Measurements from ENCODE around the gene SLC9A9. TPM values are rescaled to one million over a fixed set of nuclear protein-coding genes. Genes with fewer than 3 reads are reported as not detected.

SLC9A9 gene
- total RNA-seq, 3 donors from 2014 or later (not counting 1 experiment from before 2014, with no cell fraction given), result 24.0 to 29.1 (median 27.2) TPM

- Mint-ChIP-seq H3K27me3 (ENCODE audit: low read depth in 2 of 2) (no peaks in the 10 kb centered on the region), H3K4me1 (peaks cover 7 to 56% of the 10 kb centered on the region in 2 donors), H3K27ac (no peak overlapping the region), H3K36me3 (no peaks in the 10 kb centered on the region), H3K9me3 (no peaks in the 10 kb centered on the region), H3K4me3 (no peak overlapping the region)
- DNase-seq, result no peak
- H3K4me3 ChIP-seq (ENCODE audit: low read length), result no peak overlapping the region
- no peaks in the 10 kb centered on the region for H3K27me3 ChIP-seq (ENCODE audit: control insufficient read depth, insufficient read depth, low read length)
- TF ChIP-seq, protein P1, sequence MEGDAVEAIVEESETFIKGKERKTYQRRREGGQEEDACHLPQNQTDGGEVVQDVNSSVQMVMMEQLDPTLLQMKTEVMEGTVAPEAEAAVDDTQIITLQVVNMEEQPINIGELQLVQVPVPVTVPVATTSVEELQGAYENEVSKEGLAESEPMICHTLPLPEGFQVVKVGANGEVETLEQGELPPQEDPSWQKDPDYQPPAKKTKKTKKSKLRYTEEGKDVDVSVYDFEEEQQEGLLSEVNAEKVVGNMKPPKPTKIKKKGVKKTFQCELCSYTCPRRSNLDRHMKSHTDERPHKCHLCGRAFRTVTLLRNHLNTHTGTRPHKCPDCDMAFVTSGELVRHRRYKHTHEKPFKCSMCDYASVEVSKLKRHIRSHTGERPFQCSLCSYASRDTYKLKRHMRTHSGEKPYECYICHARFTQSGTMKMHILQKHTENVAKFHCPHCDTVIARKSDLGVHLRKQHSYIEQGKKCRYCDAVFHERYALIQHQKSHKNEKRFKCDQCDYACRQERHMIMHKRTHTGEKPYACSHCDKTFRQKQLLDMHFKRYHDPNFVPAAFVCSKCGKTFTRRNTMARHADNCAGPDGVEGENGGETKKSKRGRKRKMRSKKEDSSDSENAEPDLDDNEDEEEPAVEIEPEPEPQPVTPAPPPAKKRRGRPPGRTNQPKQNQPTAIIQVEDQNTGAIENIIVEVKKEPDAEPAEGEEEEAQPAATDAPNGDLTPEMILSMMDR (IDR thresholded peaks at IDR 0.05), result no peak
- H3K4me1 ChIP-seq (ENCODE audit: control insufficient read depth, insufficient read depth, low read length), result no peaks in the 10 kb centered on the region
- no peaks in the 10 kb centered on the region for H3K36me3 ChIP-seq (ENCODE audit: control insufficient read depth, insufficient read depth, low read length)
- H3K27ac ChIP-seq (ENCODE audit: low read length), result no peak overlapping the region
- intact Hi-C loops (cut with micrococcal nuclease), result no loop called here
- ATAC-seq, result no peak
- no peaks in the 10 kb centered on the region for H3K9me3 ChIP-seq (ENCODE audit: control insufficient read depth, insufficient read depth, low read length)
- 85% methylated on average over 2 of the region's 2 CpGs for WGBS (ENCODE audit: insufficient coverage)
These were observed 8.3 kb downstream of the SLC9A9 start for GRCh38 chr3:143839980-143840379.

GRCh38 chr3:143837076-143837475, 11.2 kb downstream of the SLC9A9 start:
- DNase-seq (no peak), ATAC-seq (no peak)
- no peaks in the 10 kb centered on the region for H3K36me3 ChIP-seq (ENCODE audit: control insufficient read depth, insufficient read depth, low read length)
- no peaks in the 10 kb centered on the region for H3K9me3 ChIP-seq (ENCODE audit: control insufficient read depth, insufficient read depth, low read length)
- no peak overlapping the region for H3K27ac Mint-ChIP-seq
- H3K4me3 Mint-ChIP-seq, result no peak overlapping the region
- TF ChIP-seq, protein P1 (IDR thresholded peaks at IDR 0.05), result no peak
- H3K9me3 Mint-ChIP-seq, result no peaks in the 10 kb centered on the region
- no peak overlapping the region for H3K27ac ChIP-seq (ENCODE audit: low read length)
- peaks cover 14 to 48% of the 10 kb centered on the region in 2 donors for H3K4me1 Mint-ChIP-seq
- H3K4me3 ChIP-seq (ENCODE audit: low read length), result no peak overlapping the region
- no peaks in the 10 kb centered on the region for H3K4me1 ChIP-seq (ENCODE audit: control insufficient read depth, insufficient read depth, low read length)
- no peaks in the 10 kb centered on the region for H3K36me3 Mint-ChIP-seq
- H3K27me3 Mint-ChIP-seq (ENCODE audit: low read depth in 2 of 2), result no peaks in the 10 kb centered on the region
- WGBS (ENCODE audit: insufficient coverage), result 100% methylated on average over 1 of the region's 1 CpG
- H3K27me3 ChIP-seq (ENCODE audit: control insufficient read depth, insufficient read depth, low read length), result no peaks in the 10 kb centered on the region
- intact Hi-C loops (cut with micrococcal nuclease), result no loop called here

DNA sequence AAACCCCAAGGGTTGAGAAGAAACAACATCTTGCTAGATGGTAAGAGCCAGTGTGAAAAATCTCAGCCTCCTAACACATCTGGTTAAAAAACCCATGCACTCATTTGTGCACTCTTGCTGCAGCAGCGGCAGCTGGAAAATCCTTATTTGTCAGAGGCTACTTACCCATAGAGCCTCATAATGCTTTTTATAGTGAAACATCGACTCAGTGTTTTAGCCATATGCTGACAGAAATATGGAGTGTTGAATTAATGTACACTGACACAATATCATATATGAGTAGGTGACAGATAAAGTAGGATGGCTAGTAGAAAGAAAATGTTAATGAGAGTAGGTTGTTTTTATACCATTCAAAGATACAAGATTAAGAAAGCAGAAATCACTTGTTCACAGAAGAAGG, 13.0 kb downstream of the SLC9A9 start:
- peaks cover 17 to 47% of the 10 kb centered on the region in 2 donors for H3K4me1 Mint-ChIP-seq
- intact Hi-C loops (cut with micrococcal nuclease), result no loop called here
- no peaks in the 10 kb centered on the region for H3K36me3 Mint-ChIP-seq
- Histone ChIP-seq H3K4me3 (ENCODE audit: low read length) (no peak overlapping the region), H3K27me3 (ENCODE audit: control insufficient read depth, insufficient read depth, low read length) (no peaks in the 10 kb centered on the region), H3K36me3 (ENCODE audit: control insufficient read depth, insufficient read depth, low read length) (no peaks in the 10 kb centered on the region), H3K4me1 (ENCODE audit: control insufficient read depth, insufficient read depth, low read length) (no peaks in the 10 kb centered on the region), H3K27ac (ENCODE audit: low read length) (no peak overlapping the region), H3K9me3 (ENCODE audit: control insufficient read depth, insufficient read depth, low read length) (no peaks in the 10 kb centered on the region)
- no peak for ATAC-seq
- WGBS (ENCODE audit: insufficient coverage), result 91% methylated on average over 1 of the region's 2 CpGs
- no peaks in the 10 kb centered on the region for H3K27me3 Mint-ChIP-seq (ENCODE audit: low read depth in 2 of 2)
- H3K4me3 Mint-ChIP-seq, result no peak overlapping the region
- no peaks in the 10 kb centered on the region for H3K9me3 Mint-ChIP-seq
- no peak for DNase-seq
- H3K27ac Mint-ChIP-seq, result no peak overlapping the region
- TF ChIP-seq, protein P1 (IDR thresholded peaks at IDR 0.05), result no peak

DNA sequence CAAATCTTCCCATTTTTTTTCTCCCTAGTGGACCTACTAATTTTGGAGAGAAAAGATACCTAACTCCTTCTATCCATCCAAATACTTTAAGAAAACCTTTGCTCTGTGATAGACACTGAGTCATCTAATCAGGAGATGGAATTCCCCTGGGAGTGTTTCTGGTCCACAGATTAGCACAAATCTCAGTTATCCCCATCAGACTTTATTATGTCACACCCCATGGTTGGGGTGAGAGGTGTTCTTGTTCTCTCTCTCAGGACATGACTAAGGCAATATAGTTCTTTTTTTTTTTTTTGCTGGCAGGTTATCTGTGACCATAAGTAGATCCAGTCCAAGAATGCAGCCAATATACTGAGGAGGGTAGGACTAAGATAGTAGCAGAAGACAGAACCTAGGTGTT, 15.8 kb downstream of the SLC9A9 start:
- Histone ChIP-seq H3K36me3 (ENCODE audit: control insufficient read depth, insufficient read depth, low read length) (no peaks in the 10 kb centered on the region), H3K27ac (ENCODE audit: low read length) (no peak overlapping the region), H3K9me3 (ENCODE audit: control insufficient read depth, insufficient read depth, low read length) (no peaks in the 10 kb centered on the region), H3K27me3 (ENCODE audit: control insufficient read depth, insufficient read depth, low read length) (no peaks in the 10 kb centered on the region), H3K4me1 (ENCODE audit: control insufficient read depth, insufficient read depth, low read length) (no peaks in the 10 kb centered on the region), H3K4me3 (ENCODE audit: low read length) (no peak overlapping the region)
- Mint-ChIP-seq H3K27me3 (ENCODE audit: low read depth in 2 of 2) (no peaks in the 10 kb centered on the region), H3K4me3 (no peak overlapping the region), H3K9me3 (no peaks in the 10 kb centered on the region), H3K27ac (peak overlapping the region in 1 of 2 donors; percentile 39), H3K36me3 (no peaks in the 10 kb centered on the region), H3K4me1 (peaks cover 19 to 27% of the 10 kb centered on the region in 2 donors)
- peak; percentile 40 to 62 (median 52) for ATAC-seq
- TF ChIP-seq, protein P1 (IDR thresholded peaks at IDR 0.05), result no peak
- DNase-seq, result peak in 1 of 2 donors; percentile 22
- intact Hi-C loops (cut with micrococcal nuclease), result no loop called here

All from natural killer cell (primary cell).